UCSD-AML1 (cell line): Measurements from ENCODE around the gene BPIFB2.
"Not testable (repeated sequence)": the region's sequence is repeated elsewhere in the genome, so short reads cannot be mapped to it uniquely, and the experiment has no call there.

ENCODE experiments used
- DNase-seq: peaks from one replicate; lab custom pipeline; 2025; ENCODE audit not compliant: unreplicated experiment; lab: John Stamatoyannopoulos, UW

The BPIFB2 gene

DNA sequence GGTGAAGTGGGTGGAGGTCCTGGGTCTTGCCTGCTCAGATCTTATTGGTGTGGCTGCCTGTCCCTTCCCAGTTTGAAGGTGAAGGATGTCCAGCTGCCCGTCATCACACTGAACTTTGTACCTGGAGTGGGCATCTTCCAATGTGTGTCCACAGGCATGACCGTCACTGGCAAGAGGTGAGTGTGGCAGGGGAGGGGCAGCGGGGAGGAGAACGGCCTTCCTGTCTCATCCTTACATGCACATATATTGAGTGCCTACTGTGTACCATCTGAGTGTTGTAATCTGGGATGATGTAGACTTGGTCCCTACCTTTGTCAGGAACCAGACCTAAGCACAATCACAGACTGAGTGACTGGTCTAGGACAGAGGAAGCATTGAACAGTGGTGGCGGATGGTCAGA, 26.6 kb downstream of the BPIFB2 start:
- no peak for DNase-seq

DNA sequence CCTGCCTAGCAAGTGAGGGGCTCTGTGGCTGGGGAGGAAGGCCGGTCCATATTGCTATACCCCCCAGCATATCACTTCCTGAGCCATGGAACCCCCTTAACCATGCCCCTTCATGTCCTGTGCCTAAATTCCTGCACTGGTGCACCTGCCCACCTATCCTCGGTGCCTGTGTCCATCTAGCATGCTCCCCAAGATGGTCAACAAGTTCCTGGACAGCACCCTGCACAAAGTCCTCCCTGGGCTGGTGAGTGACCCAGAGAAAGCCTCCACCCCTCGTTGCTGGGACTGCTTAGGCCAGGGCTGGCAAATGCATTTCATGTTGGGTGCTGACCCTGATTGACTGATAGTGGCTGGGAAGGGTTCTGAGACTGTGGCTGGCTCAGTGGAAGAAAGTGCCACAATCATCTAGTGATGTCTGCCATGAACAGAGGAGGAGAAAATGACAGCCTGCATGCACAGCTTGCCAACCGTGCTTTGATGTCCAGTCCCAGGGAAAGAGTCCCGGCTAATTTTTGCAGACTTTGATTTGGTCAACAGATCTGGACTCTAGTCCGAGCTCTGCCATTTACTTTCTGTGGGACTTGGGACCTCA, 27.5 kb downstream of the BPIFB2 start:
- DNase-seq = no peak

DNA sequence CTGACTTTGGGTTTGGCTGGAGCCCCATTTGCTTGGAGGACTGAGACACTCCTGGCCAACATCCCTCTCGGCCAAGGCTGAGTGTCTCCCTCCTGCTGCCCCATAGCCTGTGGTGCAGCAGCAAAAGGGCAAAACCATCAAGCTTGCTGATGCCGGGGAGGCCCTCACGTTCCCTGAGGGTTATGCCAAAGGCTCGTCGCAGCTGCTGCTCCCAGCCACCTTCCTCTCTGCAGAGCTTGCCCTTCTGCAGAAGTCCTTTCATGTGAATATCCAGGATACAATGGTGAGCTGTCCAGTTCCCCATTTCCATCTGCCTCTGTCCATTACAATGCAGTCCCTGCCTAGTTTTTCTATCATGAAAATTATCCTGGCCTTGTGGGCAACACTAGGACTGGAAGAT, 30.0 kb downstream of the BPIFB2 start:
- DNase-seq = no peak

DNA sequence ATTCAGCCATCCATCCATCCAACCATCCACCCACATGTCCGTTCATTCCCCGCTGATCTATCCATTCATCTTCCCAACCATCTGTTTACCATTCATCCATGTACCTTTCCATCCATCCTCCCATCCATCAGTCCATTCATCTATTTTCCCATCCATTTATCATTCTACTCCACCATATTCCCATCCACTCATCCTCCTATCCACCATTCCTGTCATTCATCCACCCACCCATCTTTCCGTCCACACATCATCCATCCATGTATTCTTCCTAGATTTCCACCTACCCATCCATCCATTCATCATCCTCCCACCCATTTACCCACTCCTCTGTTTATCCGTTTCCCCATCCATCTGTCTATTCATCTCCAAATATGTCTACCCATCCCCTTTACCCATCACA, 30.7 kb downstream of the BPIFB2 start:
- DNase-seq = no peak

DNA sequence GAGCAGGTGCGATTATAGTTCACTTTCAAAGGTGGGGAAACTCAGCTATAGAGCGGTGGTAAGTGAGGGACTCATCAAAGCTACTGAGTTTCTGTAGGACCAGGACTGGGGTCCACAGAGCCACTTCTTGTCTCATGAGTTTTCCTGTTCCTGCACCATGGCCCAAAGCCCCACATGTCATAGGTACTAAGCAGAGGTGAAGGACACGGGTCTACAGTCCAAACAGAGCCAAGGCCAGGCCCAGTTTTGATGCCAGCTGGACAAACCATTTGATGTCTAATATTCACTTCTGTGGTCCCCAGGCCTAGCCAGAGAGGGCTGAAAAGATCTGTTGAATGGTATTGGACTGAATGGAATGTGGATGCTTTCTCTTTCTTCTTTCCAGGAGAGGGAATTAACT, 34.9 kb downstream of the BPIFB2 start:
- no peak for DNase-seq

DNA sequence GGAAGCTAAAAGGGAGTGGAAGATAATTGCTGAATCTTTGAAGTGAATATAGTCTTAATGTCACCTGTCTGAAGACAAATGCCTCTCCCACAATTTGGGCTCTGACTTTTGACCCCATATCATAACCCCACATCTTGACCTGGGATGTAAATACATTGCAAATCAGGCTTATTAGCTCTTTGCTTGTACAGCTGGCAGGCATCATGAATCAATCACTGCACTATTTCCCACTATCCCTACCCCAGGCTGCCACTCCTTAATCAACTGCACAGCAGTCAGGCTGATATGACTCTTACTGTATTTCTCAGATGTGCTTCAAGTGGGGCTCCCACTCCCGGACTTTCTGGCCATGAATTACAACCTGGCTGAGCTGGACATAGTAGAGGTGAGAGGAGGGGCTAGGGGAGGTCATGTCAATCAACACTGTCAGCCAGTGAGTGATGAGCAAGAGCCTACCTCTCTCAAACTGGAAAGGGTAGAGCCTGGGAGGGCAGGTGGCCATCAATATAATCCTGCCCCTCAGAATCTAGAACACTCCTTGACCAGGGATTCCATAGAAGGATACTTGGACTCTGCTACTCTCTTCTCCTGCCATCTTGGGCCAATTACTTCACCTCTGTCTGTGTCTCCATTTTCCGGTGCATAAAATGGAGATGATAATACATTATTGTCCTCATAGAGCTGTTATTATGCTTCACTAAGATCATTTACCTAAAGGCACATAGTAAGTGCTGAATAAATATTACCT, 35.7 kb downstream of the BPIFB2 start:
- DNase-seq = no peak

DNA sequence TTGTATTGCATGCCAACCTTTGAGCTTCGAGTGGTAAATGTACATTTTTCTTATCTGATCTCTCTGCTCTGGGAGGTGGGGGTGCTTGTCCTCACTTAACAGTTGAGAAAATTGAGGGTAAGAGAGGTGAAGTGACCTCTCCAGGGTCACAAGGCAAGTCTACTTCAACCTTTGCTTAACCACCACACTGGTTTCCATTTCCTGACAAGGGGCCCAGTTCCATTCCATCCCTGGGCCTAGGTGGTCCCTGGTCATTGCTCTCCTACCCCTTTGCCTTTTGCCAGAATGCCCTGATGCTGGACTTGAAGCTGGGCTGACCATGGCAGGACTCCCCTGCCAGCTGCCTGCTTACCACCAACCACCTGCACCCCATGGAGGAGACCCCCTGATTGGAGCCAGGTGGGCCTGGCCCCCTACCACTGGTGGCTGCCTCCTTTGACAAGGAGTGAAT, 36.3 kb downstream of the BPIFB2 start:
- no peak for DNase-seq

DNA sequence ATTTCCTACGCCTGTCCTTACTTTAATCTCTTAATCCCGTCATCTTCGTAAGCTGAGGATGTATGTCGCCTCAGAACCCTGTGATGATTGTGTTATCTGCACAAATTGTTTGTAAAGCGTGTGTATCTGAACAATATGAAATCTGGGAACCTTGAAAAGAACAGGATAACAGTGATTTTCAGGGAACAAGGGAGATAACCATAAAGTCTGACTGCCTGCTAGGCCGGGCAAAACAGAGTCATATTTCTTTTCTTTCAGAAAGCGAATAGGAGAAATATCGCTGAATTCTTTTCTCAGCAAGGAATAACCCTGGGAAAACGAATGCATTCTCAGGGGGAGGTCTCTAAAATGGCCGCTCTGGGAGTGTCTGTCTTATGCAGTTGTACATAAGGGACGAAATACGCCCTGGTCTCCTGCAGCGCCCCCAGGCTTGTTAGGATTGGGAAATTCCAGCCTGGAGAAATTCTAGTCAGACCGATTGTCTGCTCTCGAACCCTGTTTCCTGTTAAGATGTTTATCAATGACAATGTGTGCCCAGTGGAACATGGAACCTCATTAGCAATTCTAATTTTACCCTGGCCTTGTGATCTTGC, 37.7 kb downstream of the BPIFB2 start:
- DNase-seq = not testable (repeated sequence)

DNA sequence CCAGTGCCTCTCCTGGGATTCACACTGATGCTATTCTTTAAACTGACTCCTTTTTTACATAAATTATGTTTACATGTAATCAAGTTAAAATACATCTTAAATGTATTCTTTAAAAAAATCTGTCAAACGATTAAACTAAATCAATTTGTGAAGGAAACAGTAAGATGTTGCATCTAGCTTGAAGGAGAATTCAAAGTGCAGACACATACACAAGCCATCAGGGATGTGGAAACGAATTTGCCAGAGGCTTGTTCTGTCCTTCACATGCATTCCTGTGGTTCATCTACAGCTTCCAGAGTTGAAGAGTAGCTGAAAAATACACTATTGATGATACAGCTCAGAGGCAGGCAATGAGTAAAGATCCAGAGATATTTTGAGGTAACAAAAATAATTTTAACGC, 38.9 kb downstream of the BPIFB2 start:
- no peak for DNase-seq

DNA sequence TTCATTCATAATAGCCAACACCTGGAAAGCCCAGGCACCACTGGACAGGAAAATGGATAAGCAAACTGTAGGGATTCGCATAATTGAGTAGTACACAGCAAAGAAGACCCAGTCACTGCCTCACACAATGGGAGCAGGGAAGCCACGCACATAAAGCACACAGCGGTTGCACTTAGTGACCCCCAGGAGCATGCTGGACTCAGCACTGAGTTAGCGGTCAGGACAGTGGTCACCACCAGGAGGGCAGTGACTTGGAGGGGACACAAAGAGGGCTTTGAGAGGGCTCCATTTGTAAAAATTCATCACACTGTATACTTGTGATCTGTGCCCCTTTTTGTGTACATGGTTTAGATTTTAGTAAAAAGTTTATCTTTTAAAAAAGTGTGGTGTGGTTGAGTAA, 43.8 kb downstream of the BPIFB2 start:
- DNase-seq = no peak

DNA sequence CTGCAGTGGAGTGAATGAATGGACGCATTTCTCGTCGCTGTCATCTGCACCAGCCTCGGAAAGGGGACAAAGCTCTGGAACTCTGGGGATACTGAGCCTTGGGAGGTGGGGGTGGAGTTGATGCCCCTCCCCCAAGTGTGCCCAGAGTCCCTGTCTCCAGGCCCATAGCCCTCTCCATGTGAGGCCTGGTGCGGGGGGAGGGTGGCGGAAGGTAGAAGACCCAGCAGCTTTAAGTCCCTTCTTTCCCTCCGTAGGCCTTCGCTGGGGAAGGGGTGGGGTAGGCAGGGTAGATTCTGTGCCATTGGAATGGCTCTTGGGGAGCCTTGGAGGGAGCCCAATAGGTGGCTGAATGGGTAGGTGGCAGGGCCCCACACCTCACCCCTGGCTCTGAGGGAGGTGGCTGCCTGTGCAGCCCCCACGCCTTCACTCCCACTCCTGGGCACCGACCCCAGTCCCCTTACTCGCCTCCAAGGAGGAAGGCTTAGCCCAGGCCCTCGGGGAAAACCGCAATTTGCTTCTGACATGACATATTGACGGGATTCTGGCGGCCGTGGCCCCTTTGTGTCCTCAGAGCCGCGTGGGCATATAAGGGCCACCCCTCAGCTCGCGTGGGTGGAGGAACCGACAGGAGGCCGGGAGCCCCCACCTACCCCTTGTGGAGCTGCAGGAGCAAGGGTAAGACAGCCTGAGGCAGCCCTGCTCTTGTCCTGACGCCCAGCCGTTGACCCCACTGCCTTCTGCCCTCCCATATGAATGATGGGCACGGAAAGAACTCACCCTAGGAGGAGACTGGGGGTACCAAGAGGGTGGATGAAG, 46.0 kb downstream of the BPIFB2 start, which contains the start of gene BPIFB3:
Gene BPIFB3, plus strand, starts transcription at position 613 of the 816 bp plus-strand sequence. CDS start 1,533 bp downstream, outside the sequence.
- no peak for DNase-seq

DNA sequence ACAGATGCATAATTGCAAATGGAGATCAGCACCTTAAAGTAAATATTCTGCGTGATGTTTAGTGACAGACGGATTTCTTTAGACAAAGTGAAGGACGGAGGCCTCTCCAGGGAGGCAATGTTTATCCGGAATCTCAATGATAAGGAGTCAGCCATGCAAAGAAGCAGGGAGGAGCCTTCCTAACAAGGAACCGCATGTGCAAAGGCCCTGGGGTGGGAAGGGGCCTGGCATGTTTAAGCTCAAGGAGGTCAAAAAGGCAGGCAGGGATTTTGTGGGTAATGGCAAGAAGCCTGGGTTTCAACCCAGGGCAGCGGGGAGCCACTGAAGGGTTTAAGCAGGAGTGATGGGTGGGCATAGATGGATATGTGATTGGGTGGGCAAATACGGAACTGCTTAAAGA, 46.9 kb downstream of the BPIFB2 start:
- DNase-seq = no peak

DNA sequence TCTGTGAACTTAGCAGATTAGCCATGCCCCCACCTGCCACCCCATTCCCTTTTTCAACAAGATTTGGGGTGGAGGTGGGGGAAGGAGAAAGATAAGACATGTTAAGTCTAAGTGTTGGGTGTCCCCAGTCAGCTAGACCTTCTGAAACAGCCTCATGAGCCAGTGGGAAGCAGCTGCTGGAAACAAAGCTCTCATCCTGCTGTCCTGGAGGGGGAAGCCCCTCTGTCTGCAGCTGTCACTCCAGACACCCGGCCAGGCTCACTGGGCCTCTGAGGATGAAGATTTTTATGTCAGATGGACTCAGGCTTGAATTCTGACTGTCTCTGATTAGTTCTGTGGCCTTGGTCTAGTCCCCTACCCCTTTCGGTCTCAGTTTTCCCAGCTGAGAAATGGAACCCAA, 47.3 kb downstream of the BPIFB2 start:
- no peak for DNase-seq

DNA sequence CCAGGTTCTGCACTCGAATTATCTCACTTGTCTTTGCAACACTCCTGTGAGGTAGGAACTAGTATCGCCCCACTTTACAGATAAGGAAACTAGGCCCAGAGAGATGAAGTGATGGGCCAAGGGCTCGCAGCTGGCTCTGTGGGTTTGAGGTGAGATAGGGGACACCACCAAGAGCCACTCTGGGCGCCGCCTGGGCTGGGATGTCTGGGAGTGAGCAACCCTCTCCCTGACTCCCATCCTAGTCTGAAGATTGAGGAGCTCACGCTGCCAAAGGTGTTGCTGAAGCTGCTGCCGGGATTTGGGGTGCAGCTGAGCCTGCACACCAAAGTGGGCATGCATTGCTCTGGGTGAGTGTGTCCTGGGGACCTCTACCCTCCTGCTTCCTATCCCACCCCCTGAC, 51.6 kb downstream of the BPIFB2 start:
- DNase-seq = no peak

DNA sequence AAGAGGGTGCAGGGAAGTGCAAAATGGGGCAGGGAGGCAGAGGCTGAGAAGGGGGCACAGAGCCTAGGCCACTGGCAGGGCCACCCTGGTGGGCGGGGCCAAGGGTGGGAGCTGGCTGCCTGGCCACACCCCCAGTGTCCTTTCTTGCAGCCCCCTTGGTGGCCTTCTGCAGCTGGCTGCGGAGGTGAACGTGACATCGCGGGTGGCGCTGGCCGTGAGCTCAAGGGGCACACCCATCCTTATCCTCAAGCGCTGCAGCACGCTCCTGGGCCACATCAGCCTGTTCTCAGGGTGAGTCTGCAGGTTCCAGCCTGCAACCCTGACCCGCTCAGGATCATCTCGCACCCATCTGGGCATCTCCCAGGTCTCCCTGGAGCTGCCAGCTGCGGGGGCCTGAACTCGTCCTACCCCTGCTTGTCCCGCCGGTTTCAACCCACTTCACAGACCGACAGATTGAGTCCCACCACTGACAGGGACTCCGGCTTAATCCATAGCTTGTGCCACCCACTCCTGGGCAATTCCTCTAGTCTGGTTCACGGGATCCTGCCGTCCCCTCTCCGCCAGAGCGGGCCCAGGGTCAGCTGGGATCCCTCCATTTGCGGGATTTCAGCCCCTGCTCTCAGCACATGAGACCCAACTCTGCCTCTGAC, 52.4 kb downstream of the BPIFB2 start:
- no peak for DNase-seq

DNA sequence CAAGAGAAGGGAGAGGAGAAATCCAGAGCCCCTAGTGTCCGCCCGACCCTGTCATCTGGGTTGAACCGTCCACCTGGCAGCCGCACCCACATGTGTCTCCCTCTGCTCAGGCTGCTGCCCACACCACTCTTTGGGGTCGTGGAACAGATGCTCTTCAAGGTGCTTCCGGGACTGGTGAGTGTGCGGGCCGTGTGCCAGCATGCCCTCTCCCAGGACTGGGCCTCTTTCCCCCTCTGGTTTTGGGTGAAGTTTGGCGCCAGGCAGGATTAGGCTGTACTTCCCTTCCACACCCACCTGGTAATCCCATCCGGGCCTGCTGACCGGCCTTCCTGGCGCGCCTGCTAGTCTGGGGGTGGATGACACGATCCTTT, 54.1 kb downstream of the BPIFB2 start:
- DNase-seq = no peak

DNA sequence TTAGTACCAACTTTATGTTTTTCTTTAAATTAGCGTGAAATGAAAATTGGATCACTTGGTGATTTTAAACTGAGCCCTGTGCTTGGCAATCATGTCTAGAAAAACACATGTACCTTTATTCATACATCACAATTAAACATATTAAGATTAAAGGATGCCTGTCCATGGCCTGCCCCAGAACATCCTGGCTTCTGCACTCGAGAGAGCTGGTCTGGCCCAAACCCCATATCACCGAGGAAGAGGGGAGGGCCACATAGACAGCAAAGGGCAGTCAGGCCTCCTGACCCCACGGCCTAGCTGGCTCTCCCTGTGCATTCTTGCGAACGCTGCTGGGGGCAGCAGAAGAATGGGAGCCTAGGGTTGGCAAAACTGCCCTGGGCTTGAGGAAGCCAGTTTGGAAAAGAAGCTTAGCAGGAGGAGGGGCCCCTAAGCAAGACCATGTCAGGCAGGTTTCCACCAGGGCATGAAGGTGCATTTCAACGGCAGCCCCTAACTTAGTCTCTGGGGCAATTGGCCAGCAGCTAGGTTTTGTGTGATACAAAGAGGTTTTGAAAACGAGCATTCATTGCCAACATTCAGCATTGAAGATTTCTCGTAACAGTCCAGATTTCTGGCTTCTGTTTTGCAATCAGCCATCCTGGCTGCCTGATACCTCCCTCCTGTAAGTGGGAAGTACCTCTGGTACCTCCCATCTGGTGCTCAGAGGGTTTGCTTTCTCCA, 54.8 kb downstream of the BPIFB2 start:
- no peak for DNase-seq

DNA sequence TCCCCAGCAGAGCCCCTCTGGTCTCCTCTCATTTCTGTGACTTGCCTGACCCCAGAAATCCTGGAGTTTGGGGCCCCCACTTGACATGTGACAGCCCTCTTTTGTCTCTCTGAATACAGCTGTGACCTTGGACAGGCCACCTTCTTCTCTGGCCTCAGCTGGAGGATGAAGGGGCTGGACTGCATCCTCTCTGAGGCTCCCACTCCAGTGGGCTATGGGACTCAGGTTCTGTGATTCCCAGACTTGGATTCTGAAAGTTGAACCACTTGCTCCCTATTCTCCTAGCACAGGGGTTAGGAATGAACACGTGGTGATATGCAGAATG, 55.3 kb downstream of the BPIFB2 start:
- no peak for DNase-seq

DNA sequence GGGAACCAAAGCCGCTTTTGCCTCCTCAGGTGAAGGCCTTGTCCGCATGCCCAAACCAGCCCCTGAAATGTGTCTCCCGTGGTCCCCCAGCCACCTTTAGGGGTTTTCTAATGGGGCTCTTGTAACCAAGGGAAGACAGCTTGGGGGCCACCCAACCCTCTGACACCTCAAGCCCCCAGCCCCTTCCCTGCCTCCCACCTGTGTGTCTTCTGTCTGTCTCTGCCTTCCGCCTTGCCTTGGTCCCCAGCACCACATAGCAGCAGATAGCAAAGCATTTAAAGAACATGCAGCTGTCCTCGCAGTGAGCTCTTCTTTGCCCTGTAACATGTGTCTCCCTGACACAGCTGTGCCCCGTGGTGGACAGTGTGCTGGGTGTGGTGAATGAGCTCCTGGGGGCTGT, 55.8 kb downstream of the BPIFB2 start:
- no peak for DNase-seq

DNA sequence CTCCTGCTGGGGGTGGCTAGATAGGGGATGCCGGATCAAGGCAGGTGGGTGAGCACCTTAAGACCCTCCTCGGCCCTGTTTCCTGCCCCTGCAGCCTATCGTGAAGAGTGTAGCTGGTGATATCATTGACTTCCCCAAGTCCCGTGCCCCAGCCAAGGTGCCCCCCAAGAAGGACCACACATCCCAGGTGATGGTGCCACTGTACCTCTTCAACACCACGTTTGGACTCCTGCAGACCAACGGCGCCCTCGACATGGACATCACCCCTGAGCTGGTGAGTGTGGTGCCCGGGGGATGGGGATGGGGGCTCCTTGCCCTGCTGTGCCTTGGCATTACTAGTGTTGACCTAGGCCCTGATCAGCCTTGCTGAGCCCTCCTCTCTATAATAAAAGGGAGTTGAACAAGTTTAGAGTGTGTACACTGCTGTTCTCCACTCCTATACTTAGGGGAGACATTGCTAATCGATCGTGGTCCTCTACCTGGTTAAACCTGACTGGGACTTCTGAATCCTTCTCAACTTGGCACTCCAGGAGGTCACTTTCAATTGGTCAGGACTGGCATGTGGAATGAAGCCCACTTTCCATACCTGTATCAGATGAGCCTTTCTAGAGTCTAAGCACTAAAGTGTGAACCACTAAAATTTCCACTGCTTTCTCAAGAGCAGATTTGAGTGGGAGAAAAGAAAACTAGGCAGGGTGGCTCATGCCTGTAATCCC, 57.2 kb downstream of the BPIFB2 start:
- DNase-seq = no peak
